ENCODE measurements around the gene SMAD5. TPM values are rescaled to one million over a fixed set of nuclear protein-coding genes. Genes with fewer than 3 reads are reported as not detected.

Gene SMAD5
- total and polyA plus RNA-seq, 2 experiments from 2014 or later: 37.5 to 56.6 TPM

GRCh38 chr5:136225796-136226195 is 93.2 kb downstream of the SMAD5 start:
- Mint-ChIP-seq H3K27me3 (ENCODE audit: insufficient read depth, low read depth, poor library complexity) (peaks cover 7% of the 10 kb centered on the region), H3K4me3 (no peak overlapping the region), H3K4me1 (peaks cover 44% of the 10 kb centered on the region), H3K36me3 (ENCODE audit: low read depth) (peaks cover 4% of the 10 kb centered on the region; the same call in 1 of the 3 replicates), H3K27ac (no peak overlapping the region), H3K9me3 (peaks cover 12% of the 10 kb centered on the region; the same call in 2 of the 3 replicates)
- Histone ChIP-seq H3K27me3 (ENCODE audit: insufficient read depth) (no peaks in the 10 kb centered on the region), H3F3A (replicated peaks; ENCODE audit: low read depth) (no peaks in the 10 kb centered on the region), H3K27ac (ENCODE audit: low read depth) (no peak overlapping the region), H3K79me2 (replicated peaks; ENCODE audit: insufficient read depth) (no peaks in the 10 kb centered on the region), H4K20me1 (replicated peaks; ENCODE audit: insufficient read depth) (no peaks in the 10 kb centered on the region), H3K9me2 (ENCODE audit: insufficient read depth) (0 out of 2 replicates have a peak, but pooled peaks cover 3% of the 10 kb centered on the region), H3K4me2 (no peak overlapping the region), H3K36me3 (ENCODE audit: insufficient read depth) (no peaks in the 10 kb centered on the region), H3K4me3 (no peak overlapping the region), H3K4me1 (ENCODE audit: insufficient read depth) (peaks cover 32% of the 10 kb centered on the region), H2AFZ (no peak overlapping the region)
- TF ChIP-seq NANOG (IDR thresholded peaks at IDR 0.05; ENCODE audit: borderline replicate concordance): no peak
- TF ChIP-seq EZH2 (IDR thresholded peaks at IDR 0.05; ENCODE audit: low read depth, unreplicated experiment): no peak
- no peak for TF ChIP-seq REST (IDR thresholded peaks at IDR 0.05; ENCODE audit: unreplicated experiment)
- no peak for TF ChIP-seq ZNF331 (CRISPR knock-in tag; IDR thresholded peaks at IDR 0.05; ENCODE audit: low read depth)
- TF ChIP-seq POLR2AphosphoS5 (IDR thresholded peaks at IDR 0.05; ENCODE audit: low read depth): no peak
- TF ChIP-seq STAT1 (IDR thresholded peaks at IDR 0.05; ENCODE audit: unreplicated experiment): no peak
- TF ChIP-seq JUNB (IDR thresholded peaks at IDR 0.05; ENCODE audit: unreplicated experiment): no peak
- TF ChIP-seq CREB1 (CRISPR knock-in tag; IDR thresholded peaks at IDR 0.05; ENCODE audit: low read depth): no peak
- no peak for TF ChIP-seq ZNF114 (CRISPR knock-in tag; IDR thresholded peaks at IDR 0.05)
- TF ChIP-seq ETS1 (IDR thresholded peaks at IDR 0.05): no peak
- TF ChIP-seq CTCF (conservative IDR thresholded peaks at IDR 0.05; ENCODE audit: low read depth in 2 of 2): no peak
- no peak for TF ChIP-seq ZNF462 (CRISPR knock-in tag; IDR thresholded peaks at IDR 0.05)
- TF ChIP-seq EZH2phosphoT487 (IDR thresholded peaks at IDR 0.05; ENCODE audit: unreplicated experiment): no peak
- no peak for DNase-seq (ENCODE audit: low spot score)
- ATAC-seq: no peak
